ENCODE data around the gene SDK1.

The SDK1 gene

DNA sequence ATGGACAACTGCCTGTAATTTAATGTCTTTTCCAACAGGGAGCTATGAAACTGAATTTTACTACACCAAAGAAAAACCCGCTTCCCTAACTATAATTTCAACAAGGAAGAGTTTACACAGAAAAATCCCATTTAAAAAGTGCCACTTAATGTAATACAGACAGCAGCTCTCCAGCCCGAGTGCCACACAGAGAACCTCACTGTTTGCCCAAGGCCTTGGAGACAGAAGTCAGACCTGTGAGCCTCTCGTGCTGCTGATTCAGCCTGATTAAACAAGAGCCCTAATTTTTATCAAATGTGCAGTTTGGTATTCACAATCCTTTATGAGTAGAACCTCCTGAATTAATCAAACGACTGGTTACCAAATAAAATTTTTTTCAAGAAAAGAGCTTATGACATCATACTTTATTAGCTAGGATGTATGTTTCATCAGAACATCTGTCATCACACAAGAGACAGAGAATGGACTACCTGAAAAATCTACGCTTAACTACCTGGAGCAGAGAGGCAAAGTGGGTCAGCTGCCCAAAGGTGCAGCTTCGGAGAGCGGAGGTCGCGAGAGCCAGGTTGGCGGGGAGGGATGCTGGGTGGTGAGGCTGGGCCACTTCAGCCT lies 543.6 kb downstream of the SDK1 start:
- TF ChIP-seq, protein P1, sequence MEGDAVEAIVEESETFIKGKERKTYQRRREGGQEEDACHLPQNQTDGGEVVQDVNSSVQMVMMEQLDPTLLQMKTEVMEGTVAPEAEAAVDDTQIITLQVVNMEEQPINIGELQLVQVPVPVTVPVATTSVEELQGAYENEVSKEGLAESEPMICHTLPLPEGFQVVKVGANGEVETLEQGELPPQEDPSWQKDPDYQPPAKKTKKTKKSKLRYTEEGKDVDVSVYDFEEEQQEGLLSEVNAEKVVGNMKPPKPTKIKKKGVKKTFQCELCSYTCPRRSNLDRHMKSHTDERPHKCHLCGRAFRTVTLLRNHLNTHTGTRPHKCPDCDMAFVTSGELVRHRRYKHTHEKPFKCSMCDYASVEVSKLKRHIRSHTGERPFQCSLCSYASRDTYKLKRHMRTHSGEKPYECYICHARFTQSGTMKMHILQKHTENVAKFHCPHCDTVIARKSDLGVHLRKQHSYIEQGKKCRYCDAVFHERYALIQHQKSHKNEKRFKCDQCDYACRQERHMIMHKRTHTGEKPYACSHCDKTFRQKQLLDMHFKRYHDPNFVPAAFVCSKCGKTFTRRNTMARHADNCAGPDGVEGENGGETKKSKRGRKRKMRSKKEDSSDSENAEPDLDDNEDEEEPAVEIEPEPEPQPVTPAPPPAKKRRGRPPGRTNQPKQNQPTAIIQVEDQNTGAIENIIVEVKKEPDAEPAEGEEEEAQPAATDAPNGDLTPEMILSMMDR (IDR thresholded peaks at IDR 0.05; ENCODE audit: low read depth, low read length, poor library complexity, severe bottlenecking), result no peak
- TF ChIP-seq EZH2phosphoT487 (IDR thresholded peaks at IDR 0.05; ENCODE audit: borderline replicate concordance, low read length), result no peak
- Histone ChIP-seq H4K20me1 (ENCODE audit: control insufficient read depth, insufficient read depth, low read depth, low read length) (no peaks in the 10 kb centered on the region), H3K36me3 (ENCODE audit: control insufficient read depth, low read length) (no peaks in the 10 kb centered on the region), H3F3A (ENCODE audit: control insufficient read depth, insufficient read depth) (no peaks in the 10 kb centered on the region), H3K4me1 (ENCODE audit: control insufficient read depth, low read length) (no peaks in the 10 kb centered on the region), H3K27ac (ENCODE audit: low read depth, low read length) (no peak overlapping the region), H3K79me2 (ENCODE audit: control insufficient read depth, low read length) (no peaks in the 10 kb centered on the region), H3K4me2 (ENCODE audit: low read length) (no peak overlapping the region), H3K27me3 (ENCODE audit: control insufficient read depth, low read length) (no peaks in the 10 kb centered on the region), H3K9me3 (ENCODE audit: control insufficient read depth, insufficient read depth, low read length) (no peaks in the 10 kb centered on the region), H3K9me2 (replicated peaks; ENCODE audit: control insufficient read depth, low read length) (no peaks in the 10 kb centered on the region), H3K4me3 (ENCODE audit: low read length) (no peak overlapping the region)

DNA sequence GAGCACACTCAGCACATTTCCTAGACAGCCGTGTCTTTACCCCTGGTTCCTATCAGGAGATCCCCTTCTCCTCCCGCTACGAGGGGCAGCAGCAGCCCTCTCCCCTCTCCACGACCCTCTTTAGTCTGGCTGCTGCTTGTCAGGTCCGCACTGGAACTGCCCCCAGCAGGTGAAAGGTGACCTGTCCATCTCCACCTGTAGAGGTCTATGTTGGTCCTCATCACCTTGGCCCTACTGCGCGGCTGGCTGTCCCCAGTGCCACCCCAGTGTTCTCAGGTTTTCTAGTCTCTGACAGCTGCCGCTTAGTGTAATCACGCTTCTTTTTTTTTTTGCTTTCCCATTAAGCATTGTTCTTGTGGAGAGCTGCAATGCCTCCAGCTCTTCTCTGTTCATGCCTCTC lies 545.7 kb downstream of the SDK1 start:
- Histone ChIP-seq H3K9me3 (ENCODE audit: control insufficient read depth, insufficient read depth, low read length) (no peaks in the 10 kb centered on the region), H4K20me1 (ENCODE audit: control insufficient read depth, insufficient read depth, low read depth, low read length) (no peaks in the 10 kb centered on the region), H3K27ac (ENCODE audit: low read depth, low read length) (no peak overlapping the region), H3K4me2 (ENCODE audit: low read length) (no peak overlapping the region), H3K9me2 (replicated peaks; ENCODE audit: control insufficient read depth, low read length) (no peaks in the 10 kb centered on the region), H3K4me3 (ENCODE audit: low read length) (no peak overlapping the region), H3K79me2 (ENCODE audit: control insufficient read depth, low read length) (no peaks in the 10 kb centered on the region), H3K36me3 (ENCODE audit: control insufficient read depth, low read length) (no peaks in the 10 kb centered on the region), H3K27me3 (ENCODE audit: control insufficient read depth, low read length) (no peaks in the 10 kb centered on the region), H3K4me1 (ENCODE audit: control insufficient read depth, low read length) (no peaks in the 10 kb centered on the region), H3F3A (ENCODE audit: control insufficient read depth, insufficient read depth) (no peaks in the 10 kb centered on the region)
- no peak for TF ChIP-seq EZH2phosphoT487 (IDR thresholded peaks at IDR 0.05; ENCODE audit: borderline replicate concordance, low read length)
- TF ChIP-seq, protein P1 (IDR thresholded peaks at IDR 0.05; ENCODE audit: low read depth, low read length, poor library complexity, severe bottlenecking), result no peak

DNA sequence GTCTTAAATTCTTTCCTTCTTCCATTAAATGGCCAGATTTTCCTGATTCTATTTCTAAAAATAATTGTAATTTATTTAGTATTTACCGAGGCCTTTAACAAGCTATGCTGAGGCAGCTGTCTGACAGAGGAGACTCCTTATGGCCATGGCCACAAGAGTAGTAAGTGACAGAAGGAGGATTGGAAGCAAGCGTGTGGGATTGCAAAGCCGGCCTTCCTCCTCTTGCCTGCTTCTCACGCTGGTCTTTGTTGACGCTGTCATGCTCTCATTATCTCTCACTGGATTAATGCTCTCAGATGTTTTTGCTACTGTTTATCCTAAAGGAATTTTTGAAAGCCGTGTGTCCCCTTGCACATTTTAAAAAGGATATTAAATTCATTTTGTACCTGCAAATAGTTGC lies 546.3 kb downstream of the SDK1 start:
- Histone ChIP-seq H4K20me1 (ENCODE audit: control insufficient read depth, insufficient read depth, low read depth, low read length) (no peaks in the 10 kb centered on the region), H3K27ac (ENCODE audit: low read depth, low read length) (no peak overlapping the region), H3K27me3 (ENCODE audit: control insufficient read depth, low read length) (no peaks in the 10 kb centered on the region), H3K36me3 (ENCODE audit: control insufficient read depth, low read length) (no peaks in the 10 kb centered on the region), H3K9me2 (replicated peaks; ENCODE audit: control insufficient read depth, low read length) (no peaks in the 10 kb centered on the region), H3K4me3 (ENCODE audit: low read length) (no peak overlapping the region), H3F3A (ENCODE audit: control insufficient read depth, insufficient read depth) (no peaks in the 10 kb centered on the region), H3K4me1 (ENCODE audit: control insufficient read depth, low read length) (no peaks in the 10 kb centered on the region), H3K9me3 (ENCODE audit: control insufficient read depth, insufficient read depth, low read length) (no peaks in the 10 kb centered on the region), H3K79me2 (ENCODE audit: control insufficient read depth, low read length) (no peaks in the 10 kb centered on the region), H3K4me2 (ENCODE audit: low read length) (no peak overlapping the region)
- TF ChIP-seq, protein P1 (IDR thresholded peaks at IDR 0.05; ENCODE audit: low read depth, low read length, poor library complexity, severe bottlenecking), result no peak
- no peak for TF ChIP-seq EZH2phosphoT487 (IDR thresholded peaks at IDR 0.05; ENCODE audit: borderline replicate concordance, low read length)

Measured in DOHH2 (cell line).